SK-MEL-5 (cell line): ENCODE results near the gene DNAI2. TPM values are rescaled to one million over a fixed set of nuclear protein-coding genes. Genes with fewer than 3 reads are reported as not detected.

Experiments
- DNase-seq: peaks from one replicate; pipeline ENCODE4 v3.0.0-alpha.2; 2016; ENCODE audit warnings: low read depth, low spot score
- in situ Hi-C: cut with HindIII; loops from 2 replicates; pipeline ENCODE4 v1.10.0; 2016; ENCODE audit warnings: low sequenced_read_pairs, high pct_unique_total_duplicates, low pct_unique_long_range_greater_than_20kb
- total RNA-seq: library from RNA; depleted of rRNA; stranded (reverse); fragments of >200 nt; shearing (Covaris generic); gene quantifications from 2 replicates; pipeline ENCODE4 v1.2.3, GENCODE V29; 2014

DNAI2 gene
- total RNA-seq, 1 experiment from 2014 or later = not detected

DNA sequence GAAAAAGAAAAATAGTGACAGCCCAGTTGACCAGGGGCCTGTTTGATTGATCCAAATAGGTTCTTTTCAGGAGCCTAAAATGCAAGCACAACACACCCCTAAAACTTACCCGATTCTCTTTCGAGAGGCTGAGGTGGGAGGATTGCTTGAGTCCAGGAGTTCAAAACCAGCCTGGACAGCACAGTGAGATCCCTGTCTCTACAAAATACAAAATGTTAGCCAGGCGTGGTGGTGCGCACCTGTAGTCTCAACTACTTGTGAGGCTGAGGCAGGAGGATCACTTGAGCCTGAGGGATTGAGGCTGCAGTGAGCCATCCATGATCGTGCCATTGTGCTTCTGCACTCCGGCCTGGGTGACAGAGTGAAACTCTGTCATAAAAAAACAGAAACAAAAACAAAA lies 50.5 kb downstream of the DNAI2 start:
- DNase-seq = no peak
- in situ Hi-C loops = no loop called here

DNA sequence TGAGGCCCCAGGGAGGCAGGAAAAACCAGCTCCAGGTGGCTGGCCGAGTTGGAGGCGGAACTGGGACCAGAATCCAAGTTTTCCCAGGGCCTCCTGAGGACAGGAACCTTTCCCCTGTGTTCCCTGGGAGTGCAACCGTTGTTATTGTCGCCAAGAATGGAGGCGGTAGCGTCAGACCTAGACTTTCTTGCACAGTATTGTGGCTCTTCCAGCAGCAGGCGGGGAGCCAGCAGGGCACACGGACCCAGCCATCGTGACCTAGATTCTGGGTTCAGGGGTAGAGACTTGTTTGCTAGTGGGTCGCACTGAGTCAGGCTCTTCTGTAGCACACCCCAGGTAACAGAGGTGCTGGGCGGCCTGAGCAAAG lies 51.3 kb downstream of the DNAI2 start:
- DNase-seq = no peak
- in situ Hi-C loops = no loop called here

GRCh38 chr17:74325743-74326379 lies 51.8 kb downstream of the DNAI2 start, which contains the start of gene KIF19:
KIF19 (plus strand) TSS chr17:74326226; CDS start chr17:74326350, 124 bp downstream.
- in situ Hi-C loops = no loop called here
- DNase-seq = peak; percentile 44

GRCh38 chr17:74326506-74326905 lies 52.5 kb downstream of the DNAI2 start:
- in situ Hi-C loops = no loop called here
- DNase-seq = no peak

- in situ Hi-C loops = no loop called here
Measured at GRCh38 chr17:74328487-74328886, 54.5 kb downstream of the DNAI2 start.

DNA sequence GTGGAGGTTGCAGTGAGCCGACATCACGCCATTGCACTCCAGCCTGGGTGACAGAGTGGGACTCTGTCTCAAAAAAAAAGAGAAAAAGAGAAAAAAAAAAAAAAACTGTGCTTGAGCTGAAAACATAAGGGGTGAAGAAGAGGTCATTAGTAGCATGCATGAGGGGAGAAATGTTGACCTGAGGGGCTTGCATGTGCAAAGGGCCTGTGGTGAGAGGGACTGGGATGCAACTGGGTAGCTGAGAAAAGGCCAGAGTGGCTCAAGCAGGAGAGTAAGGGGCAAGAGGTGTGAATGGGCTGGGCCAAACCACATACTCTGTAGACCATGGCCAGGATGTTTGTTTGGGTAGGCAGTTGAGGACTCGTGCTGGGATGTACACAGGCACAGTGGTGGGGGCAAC lies 55.3 kb downstream of the DNAI2 start:
- in situ Hi-C loops = no loop called here
- no peak for DNase-seq

More at GRCh38 chr17:74328487-74328886, 54.5 kb downstream of the DNAI2 start:
- no peak for DNase-seq

DNA sequence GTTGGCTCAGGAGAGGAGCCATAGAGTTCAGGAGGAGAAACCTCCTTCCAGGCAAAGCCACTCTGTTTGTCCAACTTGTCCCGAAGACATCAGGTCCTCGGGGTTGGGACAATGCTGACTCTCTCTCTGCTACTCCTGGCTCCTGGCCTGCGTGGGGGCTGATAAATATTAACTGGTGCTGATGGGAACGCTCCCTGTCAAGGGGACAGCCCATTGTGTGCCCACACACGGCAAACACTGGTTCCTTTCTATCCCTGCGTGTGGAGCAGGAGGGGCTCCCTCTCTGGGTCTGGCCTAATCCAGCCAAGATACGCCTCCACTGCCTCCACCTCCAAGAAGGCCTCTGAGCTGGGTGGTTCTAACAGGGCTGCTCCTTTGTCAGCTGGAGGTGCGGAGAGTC lies 56.4 kb downstream of the DNAI2 start:
- no peak for DNase-seq
- in situ Hi-C loops = no loop called here

GRCh38 chr17:74332017-74332650 lies 58.1 kb downstream of the DNAI2 start:
- no peak for DNase-seq
- in situ Hi-C loops = no loop called here

DNA sequence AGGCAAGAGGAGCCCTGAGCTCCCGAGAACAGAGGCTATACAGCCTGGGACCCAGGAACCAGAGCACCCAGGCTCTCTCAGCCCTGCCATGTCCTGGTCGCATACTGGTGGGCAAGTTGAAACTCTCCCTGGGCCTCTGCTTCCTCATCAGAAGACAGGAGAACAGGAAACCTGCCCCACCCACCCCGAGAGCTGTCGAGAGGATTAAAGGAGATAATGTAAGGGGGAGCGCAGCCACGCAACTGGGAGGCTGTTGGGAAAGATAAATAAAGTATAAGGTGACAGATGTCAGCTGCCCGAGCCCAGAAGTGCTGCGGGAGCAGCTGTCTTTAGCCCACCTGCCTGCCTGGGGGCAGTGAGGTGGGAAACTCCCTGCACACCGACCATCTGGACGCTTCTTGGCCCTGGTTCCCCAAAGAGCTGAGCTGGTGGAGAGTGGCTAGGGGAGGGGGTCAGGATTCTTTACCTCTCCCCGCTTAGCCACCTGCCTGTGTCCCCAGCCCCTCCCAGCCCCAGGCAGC lies 58.8 kb downstream of the DNAI2 start:
- DNase-seq = no peak
- in situ Hi-C loops = no loop called here

GRCh38 chr17:74334393-74335039 lies 60.5 kb downstream of the DNAI2 start:
- in situ Hi-C loops = no loop called here
- DNase-seq = no peak

DNA sequence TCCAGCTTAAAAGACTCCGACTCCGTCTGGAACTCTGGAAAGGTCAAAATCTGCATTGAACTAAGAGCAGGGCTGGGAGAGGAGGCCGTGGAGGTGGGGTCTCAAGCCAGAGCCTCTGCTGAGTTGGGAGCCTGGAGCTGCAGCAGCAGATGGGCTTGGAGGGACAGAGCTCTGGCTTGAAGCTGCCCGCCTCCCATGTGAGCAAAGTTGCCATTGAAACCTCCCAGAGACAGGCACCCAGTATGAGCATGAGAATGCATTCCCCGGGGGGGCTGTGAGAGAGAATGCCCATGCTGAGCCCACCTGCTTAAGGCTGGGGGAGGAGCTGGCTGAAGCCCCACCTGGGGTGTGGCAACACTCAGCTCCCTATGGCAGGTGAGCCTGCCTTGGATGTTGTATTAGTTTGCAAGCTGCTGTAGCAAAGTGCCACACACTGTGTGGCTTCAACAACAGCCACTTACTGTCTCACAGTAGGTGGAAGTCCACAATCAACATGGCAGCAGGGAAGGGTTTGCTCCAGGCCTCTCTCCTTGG lies 61.6 kb downstream of the DNAI2 start:
- in situ Hi-C loops = no loop called here
- no peak for DNase-seq

DNA sequence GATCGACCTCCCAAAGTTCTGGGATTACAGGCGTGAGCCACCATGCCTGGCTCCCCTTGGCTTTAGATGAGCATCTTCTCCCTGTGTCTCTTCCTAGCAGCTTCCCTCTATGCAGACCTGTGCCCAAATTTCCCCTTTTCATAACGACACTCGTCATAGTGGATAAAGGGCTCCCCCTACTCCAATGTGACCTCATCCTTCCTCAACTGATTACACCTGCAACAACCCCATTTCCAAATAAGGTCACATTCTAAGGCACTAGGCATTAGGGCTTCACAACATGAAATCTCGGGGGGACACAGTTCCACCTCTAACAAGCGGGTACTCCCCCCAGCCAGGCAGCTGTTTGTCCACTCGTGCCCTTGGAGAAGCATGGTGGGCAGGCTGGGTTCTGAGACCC lies 62.3 kb downstream of the DNAI2 start:
- no peak for DNase-seq
- in situ Hi-C loops = no loop called here

- DNase-seq = no peak
- in situ Hi-C loops = no loop called here
Measured at GRCh38 chr17:74337834-74338500, 63.9 kb downstream of the DNAI2 start.

DNA sequence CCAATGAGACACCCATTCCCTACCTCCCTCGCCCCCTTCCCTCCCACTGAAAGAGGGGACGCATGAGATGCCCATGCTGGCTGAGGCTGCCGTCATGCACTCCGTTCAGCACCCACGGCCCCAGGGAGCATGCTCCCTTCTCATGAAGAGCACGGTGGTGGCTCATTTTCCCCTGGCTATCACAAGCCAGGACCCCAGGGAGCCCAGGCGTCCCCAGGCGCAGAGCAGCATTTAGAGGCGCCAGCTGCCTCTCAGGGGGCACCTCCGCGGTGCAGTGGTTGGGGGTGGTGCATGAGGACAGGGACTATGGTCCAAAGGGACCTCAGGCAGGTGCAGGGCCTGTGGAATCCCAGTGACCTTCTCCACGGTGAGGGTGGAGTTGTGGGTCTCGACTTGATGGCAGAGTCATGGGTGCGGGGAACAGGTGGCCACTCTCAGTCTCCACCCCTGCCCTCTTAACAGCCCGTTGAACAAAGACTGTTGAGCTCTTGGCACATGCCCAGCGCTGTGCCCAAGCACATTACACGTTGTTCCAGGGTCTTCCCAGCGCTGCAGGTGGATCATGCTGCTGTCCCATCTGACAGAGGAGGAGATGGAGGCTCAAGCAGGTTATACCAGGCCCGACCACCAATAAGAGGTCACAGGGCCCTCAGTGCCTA lies 65.6 kb downstream of the DNAI2 start:
- no peak for DNase-seq
- in situ Hi-C loops = no loop called here

DNA sequence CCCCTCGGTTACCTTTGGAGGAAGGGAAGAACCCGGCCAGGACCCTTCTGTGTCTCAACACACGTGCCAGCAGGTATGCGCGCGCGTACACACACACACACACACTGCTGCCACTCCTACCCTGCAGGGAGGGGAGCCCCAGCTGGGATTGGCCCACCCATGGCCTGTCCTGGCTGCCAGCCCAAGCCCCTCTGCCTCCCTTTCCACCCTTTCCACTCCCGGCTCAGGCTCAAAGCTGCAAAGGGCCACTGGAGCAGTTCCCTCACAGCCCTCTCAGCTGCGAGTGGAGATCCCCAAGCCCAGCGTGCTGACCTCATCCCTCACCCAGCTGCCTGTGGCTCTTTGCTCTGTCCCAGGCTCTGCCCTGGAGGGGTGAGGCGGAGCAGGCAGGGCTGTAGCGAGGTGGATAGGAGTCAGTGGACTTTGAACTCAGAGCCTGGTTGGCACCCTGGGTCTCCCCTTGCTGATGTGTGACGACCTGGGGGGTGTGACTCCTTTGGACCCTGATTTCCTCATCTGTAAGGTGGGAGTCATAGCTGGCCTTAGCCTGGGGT lies 66.5 kb downstream of the DNAI2 start:
- DNase-seq = no peak
- in situ Hi-C loops = no loop called here

GRCh38 chr17:74342224-74342623 lies 68.2 kb downstream of the DNAI2 start:
- in situ Hi-C loops = no loop called here
- DNase-seq = no peak

GRCh38 chr17:74343121-74343520 lies 69.1 kb downstream of the DNAI2 start:
- no peak for DNase-seq
- in situ Hi-C loops = no loop called here
